ENCODE results near the gene CAPZB. TPM values are rescaled to one million over a fixed set of nuclear protein-coding genes. Genes with fewer than 3 reads are reported as not detected.
A peak's percentile ranks its signal among the peaks of the same experiment; 100 is the strongest.

The CAPZB gene
- total and polyA plus RNA-seq, 2 of the 4 experiments (the other 2 are of a cell fraction) = 216 to 304 TPM

DNA sequence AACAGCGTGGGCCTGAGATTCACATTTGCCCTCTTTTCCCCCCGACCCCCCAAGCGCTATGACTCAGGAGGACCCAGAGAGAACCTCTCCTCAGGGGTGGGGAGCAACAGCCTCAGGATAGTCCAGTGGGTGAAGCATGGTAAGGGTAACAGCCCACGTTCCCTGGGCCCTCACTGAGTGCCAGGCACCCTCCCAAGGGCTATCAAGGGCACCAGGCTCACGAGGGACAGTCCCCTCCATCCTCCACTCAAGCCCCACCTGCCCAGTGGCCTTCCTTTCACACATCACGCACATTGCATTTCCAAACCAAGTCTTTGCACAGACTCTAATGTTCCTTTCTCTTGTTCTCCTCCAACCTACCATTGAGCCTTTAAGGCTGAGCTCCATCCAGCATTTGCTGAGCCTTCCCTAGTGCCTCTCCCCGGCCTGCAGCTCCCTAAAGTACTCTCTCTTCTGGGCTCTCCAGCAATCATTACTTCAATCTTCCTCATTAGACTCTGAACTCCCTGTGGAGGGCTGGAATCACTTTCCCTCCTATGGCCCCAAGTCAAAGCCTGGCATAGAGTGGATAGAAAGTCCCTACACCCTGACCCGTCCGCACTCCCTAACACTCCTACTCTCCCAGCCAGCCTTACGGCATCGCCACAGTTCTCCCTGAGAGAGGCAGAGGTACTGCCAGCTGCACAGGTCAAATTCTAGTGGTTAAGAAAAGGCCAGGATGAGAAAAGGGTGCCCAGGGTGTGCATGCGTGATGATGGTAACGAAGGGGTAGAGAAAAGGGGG is 174.4 kb downstream of the CAPZB start:
- Histone ChIP-seq H3K4ac (ENCODE audit: low read depth, low read length) (peak overlapping the region; percentile 43; the same call in 1 of the 2 replicates), H3K23ac (ENCODE audit: low read depth, low read length) (peak overlapping the region; percentile 11), H3K9ac (ENCODE audit: low read depth, low read length) (peak overlapping the region; percentile 85), H2AFZ (replicated peaks; ENCODE audit: low read length, poor library complexity) (peak overlapping the region; percentile 96), H3K56ac (ENCODE audit: extremely low read depth, insufficient read depth, low read length) (no peak overlapping the region; the same call in 1 of the 2 replicates), H3K27ac (ENCODE audit: insufficient read depth, low read length) (peak overlapping the region; percentile 79), H4K91ac (ENCODE audit: insufficient read depth, low read depth, low read length) (no peak overlapping the region), H3K14ac (replicated peaks; ENCODE audit: low read depth, low read length) (peak overlapping the region; percentile 67; the same call in 1 of the 2 replicates), H2AK5ac (ENCODE audit: low read depth, low read length) (peak overlapping the region; percentile 56), H4K8ac (ENCODE audit: low read depth in 2 of 2, low read length in 2 of 2) (peak overlapping the region in 1 of 2 experiments; percentile 34; a peak in 2 of 4 replicates), H3K79me1 (ENCODE audit: low read depth in 1 of 2, low read length in 2 of 2) (peaks cover 18 to 68% of the 10 kb centered on the region in 2 experiments), H3K4me2 (ENCODE audit: low read depth, low read length) (peak overlapping the region; percentile 98), H2BK20ac (ENCODE audit: low read depth, low read length) (no peak overlapping the region), H3K18ac (ENCODE audit: low read depth, low read length) (no peak overlapping the region), H3K9me3 (ENCODE audit: control insufficient read depth, insufficient read depth, low read length) (no peaks in the 10 kb centered on the region), H3K27me3 (ENCODE audit: control insufficient read depth, insufficient read depth, low read length) (no peaks in the 10 kb centered on the region), H3K4me3 (ENCODE audit: insufficient read depth, low read depth, low read length) (peak overlapping the region; percentile 96), H2BK5ac (ENCODE audit: low read depth, low read length, poor library complexity, severe bottlenecking) (no peak overlapping the region), H2AK9ac (replicated peaks; ENCODE audit: low read depth, low read length, poor library complexity) (peak overlapping the region; percentile 90), H2BK120ac (ENCODE audit: low read depth, low read length) (no peak overlapping the region), H3K9me1 (ENCODE audit: insufficient read depth, low read length) (peaks cover 34% of the 10 kb centered on the region), H2BK15ac (ENCODE audit: low read depth, low read length) (no peak overlapping the region), H4K5ac (ENCODE audit: low read depth, low read length) (no peak overlapping the region), H3K4me1 (ENCODE audit: control insufficient read depth, insufficient read depth, low read length) (peaks cover 26% of the 10 kb centered on the region), H3K36me3 (ENCODE audit: control insufficient read depth, insufficient read depth, low read length) (peaks cover 26% of the 10 kb centered on the region), H4K20me1 (ENCODE audit: insufficient read depth, low read length) (peaks cover 25% of the 10 kb centered on the region)
- dilution Hi-C loops (cut with HindIII; ENCODE audit: low sequenced_read_pairs, unreplicated experiment) (no loop called here), intact Hi-C loops (cut with micrococcal nuclease) (loop anchor here (5.0 kb wide), 1 partner anchor 59 kb away; the partner anchor contains the start of genes EMC1 and MRTO4), in situ Hi-C loops (cut with MboI; ENCODE audit: low sequenced_read_pairs) (no loop called here)
- no TSS peak for BruUV-seq (replicated peaks)
- ATAC-seq (ENCODE audit: low read depth) (no peak), DNase-seq (peak; percentile 18)
- WGBS, 2 experiments (ENCODE audit: extremely low coverage in 2 of 2, insufficient read length in 1 of 2) = 22% methylated on average over 3 of the region's 13 CpGs; no CpG with 5 or more reads in 1 of the 2 experiments
- no peak for TF ChIP-seq CEBPB (IDR thresholded peaks at IDR 0.05; ENCODE audit: low read depth, low read length)
- TF ChIP-seq BHLHE40 (IDR thresholded peaks at IDR 0.05; ENCODE audit: low read depth, low read length) = no peak
- TF ChIP-seq MXI1 (IDR thresholded peaks at IDR 0.05; ENCODE audit: borderline replicate concordance, low read depth, low read length) = no peak
- TF ChIP-seq MAZ (IDR thresholded peaks at IDR 0.05; ENCODE audit: borderline replicate concordance, low read depth, low read length) = no peak
- TF ChIP-seq RFX5 (IDR thresholded peaks at IDR 0.05; ENCODE audit: low read depth, low read length) = no peak
- no peak for TF ChIP-seq CHD1 (IDR thresholded peaks at IDR 0.05; ENCODE audit: low read depth, low read length)
- no peak for TF ChIP-seq RAD21 (IDR thresholded peaks at IDR 0.05; ENCODE audit: low read length)
- TF ChIP-seq, protein P1, sequence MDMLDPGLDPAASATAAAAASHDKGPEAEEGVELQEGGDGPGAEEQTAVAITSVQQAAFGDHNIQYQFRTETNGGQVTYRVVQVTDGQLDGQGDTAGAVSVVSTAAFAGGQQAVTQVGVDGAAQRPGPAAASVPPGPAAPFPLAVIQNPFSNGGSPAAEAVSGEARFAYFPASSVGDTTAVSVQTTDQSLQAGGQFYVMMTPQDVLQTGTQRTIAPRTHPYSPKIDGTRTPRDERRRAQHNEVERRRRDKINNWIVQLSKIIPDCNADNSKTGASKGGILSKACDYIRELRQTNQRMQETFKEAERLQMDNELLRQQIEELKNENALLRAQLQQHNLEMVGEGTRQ (IDR thresholded peaks at IDR 0.05; ENCODE audit: low read depth, low read length) = no peak
- no peak for TF ChIP-seq FOS (IDR thresholded peaks at IDR 0.05; ENCODE audit: low read depth, low read length)
- TF ChIP-seq SMC3 (IDR thresholded peaks at IDR 0.05; ENCODE audit: low read depth, low read length) = no peak
- no peak for TF ChIP-seq RCOR1 (IDR thresholded peaks at IDR 0.05; ENCODE audit: insufficient replicate concordance, low read length)
- TF ChIP-seq, protein P2, sequence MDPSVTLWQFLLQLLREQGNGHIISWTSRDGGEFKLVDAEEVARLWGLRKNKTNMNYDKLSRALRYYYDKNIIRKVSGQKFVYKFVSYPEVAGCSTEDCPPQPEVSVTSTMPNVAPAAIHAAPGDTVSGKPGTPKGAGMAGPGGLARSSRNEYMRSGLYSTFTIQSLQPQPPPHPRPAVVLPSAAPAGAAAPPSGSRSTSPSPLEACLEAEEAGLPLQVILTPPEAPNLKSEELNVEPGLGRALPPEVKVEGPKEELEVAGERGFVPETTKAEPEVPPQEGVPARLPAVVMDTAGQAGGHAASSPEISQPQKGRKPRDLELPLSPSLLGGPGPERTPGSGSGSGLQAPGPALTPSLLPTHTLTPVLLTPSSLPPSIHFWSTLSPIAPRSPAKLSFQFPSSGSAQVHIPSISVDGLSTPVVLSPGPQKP (IDR thresholded peaks at IDR 0.05; ENCODE audit: borderline replicate concordance, low read depth, low read length) = no peak
- TF ChIP-seq POLR2A (IDR thresholded peaks at IDR 0.05; ENCODE audit: low read depth, low read length) = no peak
- TF ChIP-seq, protein P3, sequence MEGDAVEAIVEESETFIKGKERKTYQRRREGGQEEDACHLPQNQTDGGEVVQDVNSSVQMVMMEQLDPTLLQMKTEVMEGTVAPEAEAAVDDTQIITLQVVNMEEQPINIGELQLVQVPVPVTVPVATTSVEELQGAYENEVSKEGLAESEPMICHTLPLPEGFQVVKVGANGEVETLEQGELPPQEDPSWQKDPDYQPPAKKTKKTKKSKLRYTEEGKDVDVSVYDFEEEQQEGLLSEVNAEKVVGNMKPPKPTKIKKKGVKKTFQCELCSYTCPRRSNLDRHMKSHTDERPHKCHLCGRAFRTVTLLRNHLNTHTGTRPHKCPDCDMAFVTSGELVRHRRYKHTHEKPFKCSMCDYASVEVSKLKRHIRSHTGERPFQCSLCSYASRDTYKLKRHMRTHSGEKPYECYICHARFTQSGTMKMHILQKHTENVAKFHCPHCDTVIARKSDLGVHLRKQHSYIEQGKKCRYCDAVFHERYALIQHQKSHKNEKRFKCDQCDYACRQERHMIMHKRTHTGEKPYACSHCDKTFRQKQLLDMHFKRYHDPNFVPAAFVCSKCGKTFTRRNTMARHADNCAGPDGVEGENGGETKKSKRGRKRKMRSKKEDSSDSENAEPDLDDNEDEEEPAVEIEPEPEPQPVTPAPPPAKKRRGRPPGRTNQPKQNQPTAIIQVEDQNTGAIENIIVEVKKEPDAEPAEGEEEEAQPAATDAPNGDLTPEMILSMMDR (conservative IDR thresholded peaks at IDR 0.05; ENCODE audit: low read depth, low read length) = no peak
- CTCF ChIA-PET = no interaction called here
- POLR2A ChIA-PET (ENCODE audit: unreplicated experiment) = no interaction called here
